HepG2 (cell line): ENCODE data around the gene TOGARAM1.

ENCODE experiments used
- CTCF ChIP-seq: sonication (generic); formaldehyde crosslinking; IDR thresholded peaks from 2 replicates; pipeline ENCODE4 v1.5.0; 2020; ENCODE audit warnings: mild to moderate bottlenecking, missing genetic modification reagents, moderate library complexity
- EP300 ChIP-seq, 3 experiments: sonication (generic) in 1 of 3; formaldehyde crosslinking in 1 of 3; IDR thresholded peaks; 2 replicates each; pipeline versions ENCODE4 v1.5.1 to v1.6.1; 2011 to 2020; ENCODE audit warnings: low read depth in 2 of 3, low read length in 2 of 3, borderline replicate concordance in 1 of 3, improper control_type of control experiment in 1 of 3, mild to moderate bottlenecking in 1 of 3, missing genetic modification reagents in 1 of 3, moderate library complexity in 1 of 3
- POLR2A ChIP-seq, 2 experiments: IDR thresholded peaks; 2 replicates each; pipeline ENCODE4 v1.6.1; 2011; ENCODE audit warnings: low read depth in 2 of 2, low read length in 2 of 2, mild to moderate bottlenecking in 1 of 2, moderate library complexity in 1 of 2; ENCODE audit not compliant: insufficient read depth in 1 of 2

GRCh38 chr14:45096218-45096617, 134.2 kb downstream of the TOGARAM1 start:
- no peak for TF ChIP-seq CTCF (CRISPR knock-in tag)
- no peak for TF ChIP-seq POLR2A (IDR thresholded peaks at IDR 0.05; ENCODE audit: insufficient read depth in 1 of 2, low read depth in 2 of 2, low read length in 2 of 2)
- no peak for TF ChIP-seq EP300 (IDR thresholded peaks at IDR 0.05; ENCODE audit: low read depth in 2 of 2, low read length in 2 of 2)
- TF ChIP-seq EP300 (CRISPR knock-in tag; IDR thresholded peaks at IDR 0.05; ENCODE audit: borderline replicate concordance), result no peak
